Esophagus squamous epithelium (tissue), 4 donors: ENCODE results near the gene KLRF2.

Experiments
- CTCF ChIP-seq, 6 experiments: fragments of 450-650 bp in 4 of 6; fragments of 200-600 bp in 2 of 6; sonication (generic) in 2 of 6; IDR thresholded peaks; one replicate each; pipeline ENCODE4 v1.5.1; 2016 to 2019; ENCODE audit warnings: antibody characterized with exemption in 6 of 6, mild to moderate bottlenecking in 4 of 6, moderate library complexity in 4 of 6
- POLR2A ChIP-seq, 4 donors: fragments of 450-650 bp; IDR thresholded peaks; one replicate each; pipeline ENCODE4 v1.6.1; 2017; ENCODE audit warnings: antibody characterized with exemption in 4 of 4, mild to moderate bottlenecking in 4 of 4, moderate library complexity in 3 of 4

GRCh38 chr12:9920451-9920850 lies 39.2 kb downstream of the KLRF2 start:
- TF ChIP-seq CTCF (IDR thresholded peaks at IDR 0.05): no peak
- no peak for TF ChIP-seq POLR2A (IDR thresholded peaks at IDR 0.05)
